ENCODE results near the gene MRPS16. TPM values are rescaled to one million over a fixed set of nuclear protein-coding genes. Genes with fewer than 3 reads are reported as not detected.

Gene MRPS16
- total RNA-seq, 1 donor from 2014 or later = 85.9 TPM

GRCh38 chr10:73229567-73229966 lies 22.9 kb downstream of the MRPS16 start:
- ATAC-seq (ENCODE audit: low read depth) (no peak), DNase-seq (no peak)
- Mint-ChIP-seq H3K27ac (no peak overlapping the region), H3K27me3 (no peaks in the 10 kb centered on the region), H3K9me3 (no peaks in the 10 kb centered on the region), H3K36me3 (ENCODE audit: low read depth) (peaks cover 44% of the 10 kb centered on the region), H3K4me3 (no peak overlapping the region), H3K4me1 (no peaks in the 10 kb centered on the region)
- POLR2A ChIA-PET = no interaction called here
- TF ChIP-seq, protein P1, sequence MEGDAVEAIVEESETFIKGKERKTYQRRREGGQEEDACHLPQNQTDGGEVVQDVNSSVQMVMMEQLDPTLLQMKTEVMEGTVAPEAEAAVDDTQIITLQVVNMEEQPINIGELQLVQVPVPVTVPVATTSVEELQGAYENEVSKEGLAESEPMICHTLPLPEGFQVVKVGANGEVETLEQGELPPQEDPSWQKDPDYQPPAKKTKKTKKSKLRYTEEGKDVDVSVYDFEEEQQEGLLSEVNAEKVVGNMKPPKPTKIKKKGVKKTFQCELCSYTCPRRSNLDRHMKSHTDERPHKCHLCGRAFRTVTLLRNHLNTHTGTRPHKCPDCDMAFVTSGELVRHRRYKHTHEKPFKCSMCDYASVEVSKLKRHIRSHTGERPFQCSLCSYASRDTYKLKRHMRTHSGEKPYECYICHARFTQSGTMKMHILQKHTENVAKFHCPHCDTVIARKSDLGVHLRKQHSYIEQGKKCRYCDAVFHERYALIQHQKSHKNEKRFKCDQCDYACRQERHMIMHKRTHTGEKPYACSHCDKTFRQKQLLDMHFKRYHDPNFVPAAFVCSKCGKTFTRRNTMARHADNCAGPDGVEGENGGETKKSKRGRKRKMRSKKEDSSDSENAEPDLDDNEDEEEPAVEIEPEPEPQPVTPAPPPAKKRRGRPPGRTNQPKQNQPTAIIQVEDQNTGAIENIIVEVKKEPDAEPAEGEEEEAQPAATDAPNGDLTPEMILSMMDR (IDR thresholded peaks at IDR 0.05) = no peak
- CTCF ChIA-PET = interaction anchor here (0.6 kb wide), 1 partner anchor 370 kb away, joined by 3 read pairs; no protein-coding TSS in a partner anchor
- intact Hi-C loops (cut with micrococcal nuclease) = no loop called here

GRCh38 chr10:73228247-73228646 lies 24.2 kb downstream of the MRPS16 start:
- Mint-ChIP-seq H3K4me3 (no peak overlapping the region), H3K27ac (no peak overlapping the region), H3K9me3 (no peaks in the 10 kb centered on the region), H3K4me1 (no peaks in the 10 kb centered on the region), H3K36me3 (ENCODE audit: low read depth) (peaks cover 34% of the 10 kb centered on the region), H3K27me3 (no peaks in the 10 kb centered on the region)
- TF ChIP-seq, protein P1 (IDR thresholded peaks at IDR 0.05) = no peak
- intact Hi-C loops (cut with micrococcal nuclease) = no loop called here
- ChIA-PET POLR2A (no interaction called here), CTCF (no interaction called here)
- ATAC-seq (ENCODE audit: low read depth) = no peak
- DNase-seq = no peak

DNA sequence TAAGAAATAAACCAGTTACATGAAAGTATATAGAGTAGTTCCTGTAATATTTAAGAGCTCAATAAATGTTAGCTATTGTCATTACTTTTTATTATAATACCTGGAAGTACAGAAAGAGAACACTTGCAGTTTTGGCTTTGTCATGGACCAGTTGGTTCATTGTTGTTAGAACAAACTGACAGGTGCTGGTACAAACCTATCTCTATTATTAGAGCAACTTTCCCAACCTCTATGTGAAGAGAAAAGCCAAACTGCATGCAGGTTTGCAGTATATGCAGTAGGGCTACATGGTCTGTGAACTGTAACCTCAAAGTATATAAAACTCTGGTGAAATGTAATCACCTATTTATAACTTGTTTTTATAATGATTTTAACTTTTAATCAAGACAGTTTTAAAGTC lies 25.8 kb downstream of the MRPS16 start:
- no peaks in the 10 kb centered on the region for H3K4me1 Mint-ChIP-seq
- CTCF ChIA-PET = no interaction called here
- ATAC-seq (ENCODE audit: low read depth) = no peak
- no peak overlapping the region for H3K4me3 Mint-ChIP-seq
- POLR2A ChIA-PET = no interaction called here
- TF ChIP-seq, protein P1 (IDR thresholded peaks at IDR 0.05) = no peak
- H3K36me3 Mint-ChIP-seq (ENCODE audit: low read depth) = peaks cover 30% of the 10 kb centered on the region
- no peak for DNase-seq
- no peak overlapping the region for H3K27ac Mint-ChIP-seq
- intact Hi-C loops (cut with micrococcal nuclease) = no loop called here
- H3K27me3 Mint-ChIP-seq = no peaks in the 10 kb centered on the region
- no peaks in the 10 kb centered on the region for H3K9me3 Mint-ChIP-seq

- TF ChIP-seq, protein P1 (IDR thresholded peaks at IDR 0.05) = no peak
- no peaks in the 10 kb centered on the region for H3K9me3 Mint-ChIP-seq
- H3K4me1 Mint-ChIP-seq = no peaks in the 10 kb centered on the region
- H3K36me3 Mint-ChIP-seq (ENCODE audit: low read depth) = peaks cover 24% of the 10 kb centered on the region
- intact Hi-C loops (cut with micrococcal nuclease) = no loop called here
- ChIA-PET POLR2A (no interaction called here), CTCF (no interaction called here)
- no peak overlapping the region for H3K4me3 Mint-ChIP-seq
- DNase-seq (no peak), ATAC-seq (ENCODE audit: low read depth) (no peak)
- H3K27ac Mint-ChIP-seq = no peak overlapping the region
- no peaks in the 10 kb centered on the region for H3K27me3 Mint-ChIP-seq
These were observed 26.9 kb downstream of the MRPS16 start for GRCh38 chr10:73225518-73225917.

DNA sequence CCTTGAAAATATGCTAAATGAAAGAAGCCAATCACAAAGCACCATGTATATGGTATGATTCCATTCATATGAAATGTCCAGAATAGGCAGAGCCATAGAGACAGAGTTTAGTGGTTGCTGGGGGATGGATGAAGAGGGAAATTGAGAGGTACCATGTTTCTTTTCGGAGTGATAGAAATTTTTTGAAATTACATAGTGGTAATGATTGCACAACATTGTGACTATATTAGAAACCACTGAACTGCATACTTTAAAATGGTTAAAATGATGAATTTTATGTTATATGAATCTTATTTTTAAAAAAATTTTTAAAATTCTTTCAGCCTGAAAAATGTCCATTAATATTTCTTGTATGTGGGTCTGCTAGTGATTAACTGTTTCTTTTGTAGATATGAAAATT lies 31.5 kb downstream of the MRPS16 start:
- Mint-ChIP-seq H3K27ac (no peak overlapping the region), H3K4me3 (no peak overlapping the region), H3K36me3 (ENCODE audit: low read depth) (peaks cover 40% of the 10 kb centered on the region), H3K9me3 (peaks cover 1% of the 10 kb centered on the region), H3K4me1 (no peaks in the 10 kb centered on the region), H3K27me3 (no peaks in the 10 kb centered on the region)
- ATAC-seq (ENCODE audit: low read depth) (no peak), DNase-seq (no peak)
- POLR2A ChIA-PET = no interaction called here
- CTCF ChIA-PET = no interaction called here
- intact Hi-C loops (cut with micrococcal nuclease) = no loop called here
- TF ChIP-seq, protein P1 (IDR thresholded peaks at IDR 0.05) = no peak

All from activated B cell treated with CpG ODN at 0.5 μM for 24 hours (primary cell).